HEK293 (cell line): ENCODE measurements around the gene OR2Y1.

Experiments
- CTCF ChIP-seq: fragments of 450-650 bp; formaldehyde crosslinking; IDR thresholded peaks from 2 replicates; pipeline ENCODE4 v1.5.1; 2016; ENCODE audit warnings: missing biosample characterization, missing genetic modification characterization
- KLF1 ChIP-seq: fragments of 450-650 bp; formaldehyde crosslinking; IDR thresholded peaks from 2 replicates; pipeline ENCODE4 v1.5.1; 2016; ENCODE audit warnings: missing biosample characterization, missing genetic modification characterization
- PATZ1 ChIP-seq: fragments of 450-650 bp; formaldehyde crosslinking; IDR thresholded peaks from 2 replicates; pipeline ENCODE4 v1.5.1; 2016; ENCODE audit warnings: missing biosample characterization, missing genetic modification characterization
- ZBTB21 ChIP-seq: fragments of 450-650 bp; formaldehyde crosslinking; IDR thresholded peaks from 2 replicates; pipeline ENCODE4 v1.5.1; 2017; ENCODE audit warnings: missing biosample characterization, missing genetic modification characterization
- ZNF214 ChIP-seq: fragments of 450-650 bp; formaldehyde crosslinking; IDR thresholded peaks from 2 replicates; pipeline ENCODE4 v1.5.1; 2017; ENCODE audit warnings: missing biosample characterization, mild to moderate bottlenecking, missing genetic modification characterization, borderline replicate concordance
- ZNF488 ChIP-seq: fragments of 450-650 bp; formaldehyde crosslinking; IDR thresholded peaks from 2 replicates; pipeline ENCODE4 v1.5.1; 2016; ENCODE audit warnings: missing biosample characterization, missing genetic modification characterization

- TF ChIP-seq ZBTB21 = no peak
- TF ChIP-seq PATZ1 (tag by site-specific recombination) = no peak
- no peak for TF ChIP-seq CTCF (tag by site-specific recombination)
- no peak for TF ChIP-seq ZNF488
- TF ChIP-seq KLF1 = no peak
- TF ChIP-seq ZNF214 = no peak
These were observed 30.0 kb upstream of the OR2Y1 start for GRCh38 chr5:180769821-180770220.
